Neural cell (in vitro differentiated cells): ENCODE results near the gene KBTBD7. TPM values are rescaled to one million over a fixed set of nuclear protein-coding genes. Genes with fewer than 3 reads are reported as not detected.

Source experiments
- H2AFZ ChIP-seq: fragments of 200-600, 300-800 bp; sonication (generic), shearing (Covaris generic); 2 replicates; pipeline ENCODE4 v1.6.0; 2014; ENCODE audit warnings: low read depth, mild to moderate bottlenecking, antibody characterized with exemption, low read length, moderate library complexity
- H3F3A ChIP-seq: fragments of 200-600 bp; shearing (Covaris generic); 2 replicates; pipeline ENCODE4 v1.6.1; 2016; ENCODE audit warnings: mild to moderate bottlenecking, moderate library complexity, mixed read lengths, antibody characterized with exemption, low read length; ENCODE audit not compliant: insufficient read depth, poor library complexity, severe bottlenecking
- H3K27ac ChIP-seq: fragments of 200-600, 300-800 bp; sonication (generic), shearing (Covaris generic); 2 replicates; pipeline ENCODE4 v1.5.1; 2014; ENCODE audit warnings: mild to moderate bottlenecking, low read length, moderate library complexity
- H3K27me3 ChIP-seq: fragments of 300-800, 200-600 bp; sonication (generic), shearing (Covaris generic); 2 replicates; pipeline ENCODE4 v1.6.0; 2014; ENCODE audit warnings: mild to moderate bottlenecking, low read depth, low read length, moderate library complexity; ENCODE audit not compliant: insufficient read depth
- H3K36me3 ChIP-seq: fragments of 300-800, 200-600 bp; sonication (generic), shearing (Covaris generic); 2 replicates; pipeline ENCODE4 v1.5.1; 2014; ENCODE audit warnings: mild to moderate bottlenecking, antibody characterized with exemption, low read length, moderate library complexity; ENCODE audit not compliant: insufficient read depth
- H3K4me2 ChIP-seq: fragments of 300-800, 200-600 bp; sonication (generic), shearing (Covaris generic); 2 replicates; pipeline ENCODE4 v1.6.0; 2014; ENCODE audit warnings: mild to moderate bottlenecking, low read length
- H3K4me3 ChIP-seq: fragments of 300-800, 200-600 bp; sonication (generic), shearing (Covaris generic); 2 replicates; pipeline ENCODE4 v1.5.1; 2014; ENCODE audit warnings: mild to moderate bottlenecking, low read length, moderate library complexity
- H3K79me2 ChIP-seq: fragments of 200-600 bp; shearing (Covaris generic); replicated peaks from 2 replicates; pipeline ENCODE4 v1.6.0; 2014; ENCODE audit warnings: mild to moderate bottlenecking, low read length, moderate library complexity; ENCODE audit not compliant: insufficient read depth
- H3K9ac ChIP-seq: fragments of 300-800, 200-600 bp; sonication (generic), shearing (Covaris generic); 2 replicates; pipeline ENCODE4 v1.6.1; 2016; ENCODE audit warnings: mild to moderate bottlenecking, low read length, mixed read lengths
- H3K9me2 ChIP-seq: fragments of 200-600 bp; shearing (Covaris generic); 2 replicates; pipeline ENCODE4 v1.6.1; 2016; ENCODE audit warnings: mild to moderate bottlenecking, low read length, mixed read lengths; ENCODE audit not compliant: insufficient read depth
- H3K9me3 ChIP-seq: fragments of 200-600, 300-800 bp; sonication (generic), shearing (Covaris generic); 2 replicates; pipeline ENCODE4 v1.6.1; 2016; ENCODE audit warnings: mild to moderate bottlenecking, mixed run types, low read length, moderate library complexity, mixed read lengths
- H4K20me1 ChIP-seq: fragments of 200-600 bp; shearing (Covaris generic); 2 replicates; pipeline ENCODE4 v1.6.1; 2016; ENCODE audit warnings: mild to moderate bottlenecking, mixed run types; ENCODE audit not compliant: insufficient read depth
- CTCF ChIP-seq: fragments of 450-650 bp; IDR thresholded peaks from 2 replicates; pipeline ENCODE4 v1.5.1; 2014; ENCODE audit warnings: antibody characterized with exemption, mild to moderate bottlenecking, moderate library complexity; ENCODE audit not compliant: poor library complexity, severe bottlenecking
- EP300 ChIP-seq: fragments of 450-650 bp; conservative IDR thresholded peaks from 2 replicates; pipeline ENCODE4 v1.6.1; 2014; ENCODE audit warnings: antibody characterized with exemption, mild to moderate bottlenecking, moderate library complexity; ENCODE audit not compliant: poor library complexity, severe bottlenecking
- EZH2 ChIP-seq: fragments of 200-600, 300-800 bp; shearing (Covaris generic), sonication (generic); IDR thresholded peaks from 2 replicates; pipeline ENCODE4 v1.6.1; 2014; ENCODE audit warnings: antibody characterized with exemption, low read length, borderline replicate concordance, mild to moderate bottlenecking; ENCODE audit not compliant: insufficient read depth, poor library complexity, severe bottlenecking
- MXI1 ChIP-seq: fragments of 450-650 bp; conservative IDR thresholded peaks from 2 replicates; pipeline ENCODE4 v1.6.1; 2014; ENCODE audit warnings: antibody characterized with exemption, mild to moderate bottlenecking; ENCODE audit not compliant: poor library complexity, severe bottlenecking
- POLR2AphosphoS5 ChIP-seq: IDR thresholded peaks from 2 replicates; pipeline ENCODE4 v1.6.1; 2012
- RAD21 ChIP-seq: fragments of 450-650 bp; conservative IDR thresholded peaks from 2 replicates; pipeline ENCODE4 v1.6.1; 2014; ENCODE audit warnings: antibody characterized with exemption, mild to moderate bottlenecking, moderate library complexity
- REST ChIP-seq: IDR thresholded peaks from 2 replicates; pipeline ENCODE4 v1.6.1; 2012; ENCODE audit warnings: borderline replicate concordance
- SMC3 ChIP-seq: fragments of 450-650 bp; conservative IDR thresholded peaks from 2 replicates; pipeline ENCODE4 v1.6.1; 2014; ENCODE audit warnings: antibody characterized with exemption, mild to moderate bottlenecking, moderate library complexity; ENCODE audit not compliant: poor library complexity
- TAF1 ChIP-seq: IDR thresholded peaks from 2 replicates; pipeline ENCODE4 v1.6.1; 2012; ENCODE audit warnings: low read depth
- polyA plus RNA-seq: library from polyadenylated mRNA; depleted of rRNA; stranded (reverse); fragments of >200 nt; gene quantifications from 2 replicates; pipeline ENCODE4 v1.2.3, GENCODE V29; 2014

Gene KBTBD7
- polyA plus RNA-seq, 1 donor from 2014 or later: 28.0 TPM

DNA sequence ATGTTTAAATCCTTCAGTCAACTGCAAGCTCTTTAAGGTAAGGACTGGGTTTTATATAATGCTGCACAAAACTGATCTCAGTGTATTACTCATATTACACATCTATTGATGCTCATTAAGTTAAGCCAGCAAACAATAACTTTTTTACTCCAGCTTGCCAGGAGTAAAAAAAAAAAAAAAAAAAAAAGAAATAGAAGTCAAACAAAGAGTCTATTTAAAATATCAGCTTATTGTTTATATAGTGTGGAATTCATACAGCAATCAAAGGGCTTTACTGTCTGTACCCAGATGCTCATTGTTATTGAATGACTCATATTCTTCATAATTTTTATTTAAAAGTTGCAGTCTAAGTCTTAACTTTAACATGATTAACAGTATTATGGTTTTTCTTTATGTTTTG lies 21.8 kb upstream of the KBTBD7 start:
- Histone ChIP-seq H3K4me2 (no peak overlapping the region), H3F3A (no peaks in the 10 kb centered on the region), H3K9me3 (no peaks in the 10 kb centered on the region), H3K27ac (no peak overlapping the region), H3K4me3 (no peak overlapping the region), H3K27me3 (no peaks in the 10 kb centered on the region), H3K36me3 (no peaks in the 10 kb centered on the region), H3K79me2 (no peaks in the 10 kb centered on the region), H3K9me2 (no peaks in the 10 kb centered on the region), H4K20me1 (no peaks in the 10 kb centered on the region), H2AFZ (no peak overlapping the region), H3K9ac (no peak overlapping the region)
- TF ChIP-seq MXI1: no peak
- no peak for TF ChIP-seq RAD21
- TF ChIP-seq CTCF: no peak
- TF ChIP-seq TAF1: no peak
- TF ChIP-seq EP300: no peak
- TF ChIP-seq POLR2AphosphoS5: no peak
- no peak for TF ChIP-seq EZH2
- TF ChIP-seq SMC3: no peak
- no peak for TF ChIP-seq REST

DNA sequence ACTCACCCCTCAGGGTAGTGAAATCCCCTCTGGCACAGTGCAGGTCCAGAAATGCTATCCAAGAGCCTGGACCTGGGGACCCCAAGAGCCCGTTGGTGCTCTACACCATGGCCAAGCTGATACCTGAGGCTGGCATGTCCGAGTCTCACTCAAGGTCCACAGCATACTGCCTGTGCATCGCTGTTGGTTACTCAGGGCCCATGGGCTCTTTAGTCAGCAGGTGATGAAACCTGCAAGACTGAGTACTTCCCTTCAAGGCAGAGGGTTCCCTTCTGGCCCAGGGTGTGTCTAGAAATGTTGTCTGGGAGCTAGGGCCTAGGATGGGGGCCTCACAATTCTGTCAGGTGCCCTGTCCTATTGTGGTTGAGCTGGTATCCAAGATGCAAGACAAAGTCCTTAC lies 19.6 kb upstream of the KBTBD7 start:
- Histone ChIP-seq H2AFZ (no peak overlapping the region), H3K9me3 (no peaks in the 10 kb centered on the region), H3K4me3 (no peak overlapping the region), H3K79me2 (no peaks in the 10 kb centered on the region), H3F3A (no peaks in the 10 kb centered on the region), H3K27me3 (no peaks in the 10 kb centered on the region), H3K36me3 (no peaks in the 10 kb centered on the region), H3K27ac (no peak overlapping the region), H3K9me2 (no peaks in the 10 kb centered on the region), H4K20me1 (no peaks in the 10 kb centered on the region), H3K4me2 (no peak overlapping the region), H3K9ac (no peak overlapping the region)
- no peak for TF ChIP-seq SMC3
- TF ChIP-seq TAF1: no peak
- TF ChIP-seq POLR2AphosphoS5: no peak
- TF ChIP-seq MXI1: no peak
- no peak for TF ChIP-seq EZH2
- no peak for TF ChIP-seq REST
- no peak for TF ChIP-seq EP300
- TF ChIP-seq RAD21: no peak
- no peak for TF ChIP-seq CTCF
